GM12878 (cell line): Measurements from ENCODE around the gene GLT6D1.

Source experiments
- CTCF ChIP-seq, 3 experiments: IDR thresholded peaks in 2 of 3; conservative IDR thresholded peaks in 1 of 3; 2 replicates each; pipeline ENCODE4 v1.5.1; 2011; ENCODE audit warnings: low read depth in 3 of 3, low read length in 3 of 3, mild to moderate bottlenecking in 3 of 3, control low read depth in 2 of 3, moderate library complexity in 2 of 3, inconsistent platforms in 1 of 3, mixed read lengths in 1 of 3; ENCODE audit not compliant: control insufficient read depth in 2 of 3, insufficient read depth in 1 of 3; ENCODE audit errors: extremely low read depth in 1 of 3
- KLF5 ChIP-seq: fragments of 450-650 bp; IDR thresholded peaks from 2 replicates; pipeline ENCODE4 v1.6.1; 2014; ENCODE audit warnings: mild to moderate bottlenecking; ENCODE audit not compliant: partially characterized antibody
- TCF7 ChIP-seq: IDR thresholded peaks from 2 replicates; pipeline ENCODE4 v1.6.1; 2014; ENCODE audit warnings: antibody characterized with exemption, borderline replicate concordance

- TF ChIP-seq CTCF (IDR thresholded peaks at IDR 0.05 in 2 of 3, conservative IDR thresholded peaks at IDR 0.05 in 1 of 3; ENCODE audit: control insufficient read depth in 2 of 3, extremely low read depth in 1 of 3, insufficient read depth in 1 of 3, low read depth in 3 of 3, low read length in 3 of 3) (no peak), KLF5 (no peak), TCF7 (no peak)
Measured at GRCh38 chr9:135605238-135605781, 34.0 kb downstream of the GLT6D1 start.
